ENCODE results near the gene PRKCG.

PRKCG gene

GRCh38 chr19:53894707-53895106 lies 12.7 kb downstream of the PRKCG start:
- Histone ChIP-seq H3K4me2 (ENCODE audit: low read length) (no peak overlapping the region), H2AFZ (ENCODE audit: low read length) (no peak overlapping the region), H3K4me3 (ENCODE audit: low read depth, low read length, poor library complexity, severe bottlenecking) (no peak overlapping the region), H4K20me1 (ENCODE audit: insufficient read depth, low read length) (no peaks in the 10 kb centered on the region), H3F3A (ENCODE audit: insufficient read depth, low read length) (no peaks in the 10 kb centered on the region), H3K36me3 (ENCODE audit: insufficient read depth, low read length) (no peaks in the 10 kb centered on the region), H3K27me3 (ENCODE audit: insufficient read depth, low read length) (no peaks in the 10 kb centered on the region), H3K79me2 (ENCODE audit: insufficient read depth, low read length) (no peaks in the 10 kb centered on the region), H3K4me1 (ENCODE audit: insufficient read depth, low read length, severe bottlenecking) (no peaks in the 10 kb centered on the region), H3K9me3 (ENCODE audit: low read length) (no peaks in the 10 kb centered on the region), H3K9me2 (ENCODE audit: low read depth, low read length) (no peaks in the 10 kb centered on the region), H3K27ac (ENCODE audit: low read depth, low read length, poor library complexity, severe bottlenecking) (no peak overlapping the region), H3K9ac (ENCODE audit: low read length) (no peak overlapping the region)
- TF ChIP-seq CTCF (IDR thresholded peaks at IDR 0.05; ENCODE audit: low read length) (no peak), EZH2 (IDR thresholded peaks at IDR 0.05; ENCODE audit: borderline replicate concordance, low read length) (no peak)

- no peaks in the 10 kb centered on the region for H3F3A ChIP-seq (ENCODE audit: insufficient read depth, low read length)
- H3K4me3 ChIP-seq (ENCODE audit: low read depth, low read length, poor library complexity, severe bottlenecking): no peak overlapping the region
- H3K36me3 ChIP-seq (ENCODE audit: insufficient read depth, low read length): no peaks in the 10 kb centered on the region
- H3K79me2 ChIP-seq (ENCODE audit: insufficient read depth, low read length): no peaks in the 10 kb centered on the region
- H3K9me3 ChIP-seq (ENCODE audit: low read length): no peaks in the 10 kb centered on the region
- no peak for TF ChIP-seq EZH2 (IDR thresholded peaks at IDR 0.05; ENCODE audit: borderline replicate concordance, low read length)
- TF ChIP-seq CTCF (IDR thresholded peaks at IDR 0.05; ENCODE audit: low read length): no peak
- no peak overlapping the region for H3K4me2 ChIP-seq (ENCODE audit: low read length)
- H3K9me2 ChIP-seq (ENCODE audit: low read depth, low read length): no peaks in the 10 kb centered on the region
- no peak overlapping the region for H3K9ac ChIP-seq (ENCODE audit: low read length)
- H2AFZ ChIP-seq (ENCODE audit: low read length): no peak overlapping the region
- no peaks in the 10 kb centered on the region for H4K20me1 ChIP-seq (ENCODE audit: insufficient read depth, low read length)
- no peak overlapping the region for H3K27ac ChIP-seq (ENCODE audit: low read depth, low read length, poor library complexity, severe bottlenecking)
- no peaks in the 10 kb centered on the region for H3K4me1 ChIP-seq (ENCODE audit: insufficient read depth, low read length, severe bottlenecking)
- no peaks in the 10 kb centered on the region for H3K27me3 ChIP-seq (ENCODE audit: insufficient read depth, low read length)
Observed at GRCh38 chr19:53896682-53897081, 14.7 kb downstream of the PRKCG start.

- Histone ChIP-seq H3K4me2 (ENCODE audit: low read length) (no peak overlapping the region), H3K9me2 (ENCODE audit: low read depth, low read length) (no peaks in the 10 kb centered on the region), H2AFZ (ENCODE audit: low read length) (no peak overlapping the region), H4K20me1 (ENCODE audit: insufficient read depth, low read length) (no peaks in the 10 kb centered on the region), H3K27ac (ENCODE audit: low read depth, low read length, poor library complexity, severe bottlenecking) (no peak overlapping the region), H3K4me3 (ENCODE audit: low read depth, low read length, poor library complexity, severe bottlenecking) (no peak overlapping the region), H3K27me3 (ENCODE audit: insufficient read depth, low read length) (no peaks in the 10 kb centered on the region), H3K9me3 (ENCODE audit: low read length) (no peaks in the 10 kb centered on the region), H3F3A (ENCODE audit: insufficient read depth, low read length) (no peaks in the 10 kb centered on the region), H3K9ac (ENCODE audit: low read length) (no peak overlapping the region), H3K36me3 (ENCODE audit: insufficient read depth, low read length) (no peaks in the 10 kb centered on the region), H3K79me2 (ENCODE audit: insufficient read depth, low read length) (no peaks in the 10 kb centered on the region), H3K4me1 (ENCODE audit: insufficient read depth, low read length, severe bottlenecking) (no peaks in the 10 kb centered on the region)
- no peak for TF ChIP-seq CTCF (IDR thresholded peaks at IDR 0.05; ENCODE audit: low read length)
- no peak for TF ChIP-seq EZH2 (IDR thresholded peaks at IDR 0.05; ENCODE audit: borderline replicate concordance, low read length)
Observed at GRCh38 chr19:53897459-53897858, 15.5 kb downstream of the PRKCG start.
